Activated CD4-positive, CD25-positive, alpha-beta regulatory T cell treated with anti-CD3 and anti-CD28 coated beads, Interleukin-2, amount 50 U/mL, for 72 hours (primary cell): ENCODE measurements around the gene RADIL.
"Not testable (repeated sequence)": the region's sequence is repeated elsewhere in the genome, so short reads cannot be mapped to it uniquely, and the experiment has no call there.

Experiments used
- DNase-seq: peaks from one replicate; pipeline ENCODE4 v3.0.0; 2021

Gene RADIL

GRCh38 chr7:4883372-4884144, at the start of gene RADIL:
TSS of gene RADIL (minus strand) at chr7:4883716. CDS start at chr7:4878139, 5,577 bp downstream.
- peak; percentile 90 for DNase-seq

GRCh38 chr7:4931943-4932342, 48.4 kb upstream of the RADIL start:
- DNase-seq = no peak

- DNase-seq = no peak
Measured at GRCh38 chr7:4929005-4929404, 45.5 kb upstream of the RADIL start.

- no peak for DNase-seq
Measured at GRCh38 chr7:4928445-4928844, 44.9 kb upstream of the RADIL start.

GRCh38 chr7:4919969-4920766, 36.7 kb upstream of the RADIL start:
- DNase-seq = no peak

- DNase-seq = no peak
Measured at GRCh38 chr7:4916113-4916512, 32.6 kb upstream of the RADIL start.

GRCh38 chr7:4911111-4911828, 27.8 kb upstream of the RADIL start:
- DNase-seq = no peak

GRCh38 chr7:4906682-4907081, 23.2 kb upstream of the RADIL start:
- DNase-seq = no peak

- DNase-seq = no peak
Measured at GRCh38 chr7:4905171-4905570, 21.7 kb upstream of the RADIL start.

- no peak for DNase-seq
Measured at GRCh38 chr7:4904346-4904745, 20.8 kb upstream of the RADIL start.

GRCh38 chr7:4895766-4896165, 12.2 kb upstream of the RADIL start:
- no peak for DNase-seq

GRCh38 chr7:4894482-4894881, 11.0 kb upstream of the RADIL start:
- DNase-seq = no peak

- no peak for DNase-seq
Measured at GRCh38 chr7:4893929-4894475, 10.5 kb upstream of the RADIL start.

- DNase-seq = not testable (repeated sequence)
Measured at GRCh38 chr7:4893188-4893587, 9.7 kb upstream of the RADIL start.

- DNase-seq = not testable (repeated sequence)
Measured at GRCh38 chr7:4891522-4891921, 8.0 kb upstream of the RADIL start.

GRCh38 chr7:4889682-4890081, 6.2 kb upstream of the RADIL start:
- no peak for DNase-seq

GRCh38 chr7:4888161-4888560, 4.6 kb upstream of the RADIL start:
- DNase-seq = no peak

GRCh38 chr7:4886671-4887070, 3.2 kb upstream of the RADIL start:
- no peak for DNase-seq

GRCh38 chr7:4885317-4885807, 1.8 kb upstream of the RADIL start:
- DNase-seq = no peak

- DNase-seq = no peak
Measured at GRCh38 chr7:4884164-4884563, 648 bp upstream of the RADIL start.

- no peak for DNase-seq
Measured at GRCh38 chr7:4883033-4883371, 514 bp downstream of the RADIL start.

- no peak for DNase-seq
Measured at GRCh38 chr7:4882169-4883032, 1.1 kb downstream of the RADIL start.
